RWPE2 (cell line): Measurements from ENCODE around the gene SPATS2.

Experiments
- ATAC-seq: fragments of 200-7000 bp; cut with Tn5 transposase; 3 replicates; pipeline ENCODE4 v1.9.1; 2021; ENCODE audit warnings: low read depth
- DNase-seq: peaks from one replicate; pipeline ENCODE4 v3.0.0-alpha.2; 2020; ENCODE audit warnings: low spot score
- H3K27ac ChIP-seq: fragments of 450-650 bp; 2 replicates; pipeline ENCODE4 v1.5.1; 2017; ENCODE audit warnings: mild to moderate bottlenecking; ENCODE audit not compliant: poor library complexity, severe bottlenecking
- H3K27me3 ChIP-seq: fragments of 250-450 bp; sonication (Bioruptor Pico); 2 replicates; pipeline ENCODE4 v1.5.1; 2021; ENCODE audit warnings: mild to moderate bottlenecking, moderate library complexity; ENCODE audit not compliant: insufficient read depth, poor library complexity, severe bottlenecking
- H3K36me3 ChIP-seq: fragments of 250-450 bp; sonication (Bioruptor Pico); 2 replicates; pipeline ENCODE4 v1.5.1; 2020; ENCODE audit warnings: low read depth, mild to moderate bottlenecking, moderate library complexity
- H3K4me1 ChIP-seq: fragments of 250-450 bp; sonication (Bioruptor Pico); 2 replicates; pipeline ENCODE4 v1.5.1; 2021; ENCODE audit warnings: mild to moderate bottlenecking, moderate library complexity; ENCODE audit not compliant: insufficient read depth, poor library complexity, severe bottlenecking
- H3K4me3 ChIP-seq: fragments of 250-450 bp; sonication (Bioruptor Pico); 2 replicates; pipeline ENCODE4 v1.5.1; 2021; ENCODE audit warnings: mild to moderate bottlenecking, moderate library complexity; ENCODE audit not compliant: severe bottlenecking
- H3K9me3 ChIP-seq: fragments of 250-450 bp; sonication (Bioruptor Pico); 2 replicates; pipeline ENCODE4 v1.5.1; 2021; ENCODE audit warnings: mild to moderate bottlenecking, moderate library complexity; ENCODE audit not compliant: severe bottlenecking
- CTCF ChIP-seq: fragments of 450-650 bp; IDR thresholded peaks from one replicate; pipeline ENCODE4 v1.5.1; 2017; ENCODE audit warnings: mild to moderate bottlenecking, moderate library complexity; ENCODE audit not compliant: poor library complexity, severe bottlenecking

The SPATS2 gene

GRCh38 chr12:49362077-49362476 is 5.2 kb upstream of the SPATS2 start:
- TF ChIP-seq CTCF, result no peak
- DNase-seq, result no peak
- Histone ChIP-seq H3K4me1 (peaks cover 43% of the 10 kb centered on the region), H3K4me3 (no peak overlapping the region), H3K27me3 (no peaks in the 10 kb centered on the region), H3K27ac (no peak overlapping the region), H3K36me3 (no peaks in the 10 kb centered on the region), H3K9me3 (no peaks in the 10 kb centered on the region)
- ATAC-seq, result no peak

- no peak for TF ChIP-seq CTCF
- H3K9me3 ChIP-seq, result no peaks in the 10 kb centered on the region
- no peak for DNase-seq
Measured at GRCh38 chr12:49364989-49365388, 2.3 kb upstream of the SPATS2 start.

GRCh38 chr12:49365542-49365941 is 1.7 kb upstream of the SPATS2 start:
- peaks cover 28% of the 10 kb centered on the region for H3K4me1 ChIP-seq
- H3K4me3 ChIP-seq, result peak overlapping the region; percentile 71
- no peaks in the 10 kb centered on the region for H3K9me3 ChIP-seq
- peaks cover 5% of the 10 kb centered on the region for H3K36me3 ChIP-seq
- peak overlapping the region; percentile 92 for H3K27ac ChIP-seq
- TF ChIP-seq CTCF, result no peak
- ATAC-seq (peak; percentile 13; the same call in 1 of the 3 replicates), DNase-seq (no peak)
- H3K27me3 ChIP-seq, result no peaks in the 10 kb centered on the region

More at GRCh38 chr12:49364989-49365388, 2.3 kb upstream of the SPATS2 start:
- Histone ChIP-seq H3K4me1 (peaks cover 25% of the 10 kb centered on the region), H3K27me3 (no peaks in the 10 kb centered on the region), H3K27ac (peak overlapping the region; percentile 92), H3K4me3 (no peak overlapping the region), H3K36me3 (no peaks in the 10 kb centered on the region; the same call in 1 of the 2 replicates)
- ATAC-seq, result peak; percentile 33

GRCh38 chr12:49366096-49366651 is 1.1 kb upstream of the SPATS2 start:
- Histone ChIP-seq H3K4me3 (peak overlapping the region; percentile 71), H3K36me3 (peaks cover 11% of the 10 kb centered on the region), H3K27me3 (no peaks in the 10 kb centered on the region), H3K4me1 (peaks cover 28% of the 10 kb centered on the region), H3K9me3 (no peaks in the 10 kb centered on the region), H3K27ac (peak overlapping the region; percentile 92)
- DNase-seq (no peak), ATAC-seq (peak; percentile 1; the same call in 2 of the 3 replicates)
- TF ChIP-seq CTCF, result no peak

GRCh38 chr12:49366652-49367380 is 446 bp upstream of the SPATS2 start:
- H3K27me3 ChIP-seq, result no peaks in the 10 kb centered on the region
- peak overlapping the region; percentile 92 for H3K27ac ChIP-seq
- H3K9me3 ChIP-seq, result no peaks in the 10 kb centered on the region
- peak; percentile 13 for TF ChIP-seq CTCF
- peaks cover 28% of the 10 kb centered on the region for H3K4me1 ChIP-seq
- DNase-seq (peak; percentile 96), ATAC-seq (peak; percentile 75)
- H3K4me3 ChIP-seq, result peak overlapping the region; percentile 71
- H3K36me3 ChIP-seq, result peaks cover 14% of the 10 kb centered on the region
